T1000 (cell line): ENCODE data around the gene TLCD5.
A peak's percentile ranks its signal among the peaks of the same experiment; 100 is the strongest.

Experiments used
- DNase-seq: peaks from one replicate; lab custom pipeline; 2025; ENCODE audit warnings: mixed read lengths; lab: John Stamatoyannopoulos, UW

Gene TLCD5

DNA sequence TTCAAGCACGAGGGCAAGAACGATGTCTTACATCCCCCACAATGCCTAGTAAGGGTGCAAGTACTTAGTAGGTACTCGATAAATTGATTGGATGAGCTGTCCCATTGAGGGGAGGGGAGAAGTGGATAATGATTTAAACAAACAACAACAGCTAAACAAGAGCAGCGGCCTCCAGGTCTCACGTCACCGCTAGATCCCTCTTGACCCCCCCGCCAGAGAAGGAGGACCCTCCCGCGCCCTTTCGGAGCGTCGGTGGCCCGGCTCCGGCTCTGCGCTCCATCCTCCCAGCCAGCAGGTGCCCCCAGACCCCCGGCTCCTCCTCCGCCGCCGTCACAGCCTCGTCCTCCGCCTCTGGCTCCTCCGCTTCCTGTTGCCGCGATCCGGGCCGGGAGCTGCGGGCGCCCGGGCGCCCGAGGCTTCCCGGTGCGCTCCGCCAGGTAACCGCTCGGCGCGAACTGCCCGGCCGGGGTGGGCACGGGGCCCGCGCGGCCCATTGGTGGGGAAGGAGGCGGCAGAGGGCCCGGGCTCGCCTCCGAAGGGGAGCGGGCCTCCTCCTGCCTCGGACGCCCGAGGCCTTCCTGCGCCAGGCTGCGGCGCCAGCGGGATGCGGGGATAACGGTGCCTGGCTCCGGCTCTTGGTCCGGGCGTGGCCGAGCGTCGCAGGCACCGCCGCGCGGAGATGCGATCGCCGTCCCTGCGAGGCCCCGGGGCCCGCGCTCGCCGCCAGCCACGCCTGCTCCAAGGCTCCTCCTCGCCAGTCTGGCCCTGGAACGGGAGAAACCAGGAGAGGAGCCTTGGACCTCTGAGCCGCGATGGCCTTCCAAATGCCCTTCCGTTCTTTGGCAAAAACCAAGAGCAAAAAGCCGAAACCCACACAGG, at the start of gene TLCD5:
TSS of gene TLCD5 (plus strand) at position 368 of the 879 bp plus-strand sequence. CDS start 2,143 bp downstream, outside the sequence.
- DNase-seq, result no peak

DNA sequence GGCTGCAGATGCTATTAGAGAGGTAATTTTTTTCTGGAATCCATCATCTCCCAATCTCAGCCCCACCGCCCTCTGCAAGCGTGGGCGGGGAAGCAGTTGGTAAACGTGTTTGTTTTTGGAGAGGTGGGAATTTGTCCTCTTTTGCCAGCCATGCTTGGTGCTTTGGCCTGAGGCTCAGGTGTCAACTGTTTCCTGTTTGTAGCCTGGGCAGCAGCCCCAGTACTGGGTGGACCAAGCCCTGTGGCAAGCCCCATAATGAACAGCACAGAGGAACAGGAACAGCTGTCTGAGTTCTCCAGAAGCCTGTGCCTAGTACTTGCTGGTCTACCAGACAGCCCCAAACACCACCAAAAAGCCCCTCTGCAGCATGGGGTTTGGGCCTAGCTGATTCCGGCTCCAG, 45.6 kb upstream of the TLCD5 start:
- no peak for DNase-seq

DNA sequence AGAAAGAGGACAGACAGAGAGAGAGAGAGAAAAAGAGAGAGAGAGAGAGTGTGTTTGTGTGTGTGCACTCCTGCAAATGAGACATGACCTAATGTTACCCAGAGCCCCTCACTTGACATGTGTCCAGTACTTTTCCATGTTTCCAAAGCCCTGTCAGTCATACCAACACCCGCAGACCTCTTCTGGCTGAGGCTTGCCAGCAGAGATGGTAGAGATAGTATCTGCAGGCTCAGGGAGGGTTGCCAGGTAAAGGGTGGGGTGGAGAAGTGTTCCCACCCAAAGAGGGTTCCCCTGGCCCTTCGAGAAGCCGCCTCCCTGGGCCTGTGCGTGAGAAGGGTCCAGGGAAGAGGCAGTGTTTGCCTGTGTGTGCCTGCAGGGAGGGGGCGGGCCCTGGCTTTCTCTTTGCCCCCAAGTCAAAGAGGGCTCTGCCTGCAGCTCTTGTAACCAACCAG, 44.5 kb upstream of the TLCD5 start:
- DNase-seq, result no peak

DNA sequence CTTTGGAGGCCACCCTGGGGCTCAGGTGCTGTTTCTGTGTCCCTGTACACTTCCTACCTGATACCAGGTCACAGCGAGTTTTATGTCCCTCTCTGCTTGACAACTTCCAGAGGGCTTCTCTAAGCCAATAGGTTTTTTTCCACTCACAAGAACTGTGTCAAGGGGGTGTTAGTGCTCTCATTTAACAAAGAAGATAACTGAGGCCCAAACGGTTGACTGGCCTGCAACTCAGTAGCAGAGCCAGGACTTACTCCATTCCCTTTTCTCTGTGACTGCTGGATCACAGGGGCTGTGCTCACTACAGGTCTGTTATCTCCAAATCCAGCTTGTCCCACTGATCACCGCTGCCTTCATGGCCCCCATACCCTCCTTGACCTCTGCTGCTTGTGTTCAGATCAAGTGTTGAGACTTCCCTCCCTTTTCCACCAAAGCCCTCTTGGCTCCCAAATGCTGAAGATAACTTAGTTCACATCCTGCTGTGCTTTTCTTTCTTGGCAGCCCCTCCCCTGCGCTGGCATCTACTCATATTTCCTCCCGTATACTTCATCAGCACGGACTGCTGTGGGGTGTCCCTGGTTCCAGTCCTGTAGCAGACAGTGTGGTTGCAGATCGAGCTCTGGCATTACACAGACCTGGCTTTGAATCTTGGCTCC, 43.8 kb upstream of the TLCD5 start:
- DNase-seq, result no peak

DNA sequence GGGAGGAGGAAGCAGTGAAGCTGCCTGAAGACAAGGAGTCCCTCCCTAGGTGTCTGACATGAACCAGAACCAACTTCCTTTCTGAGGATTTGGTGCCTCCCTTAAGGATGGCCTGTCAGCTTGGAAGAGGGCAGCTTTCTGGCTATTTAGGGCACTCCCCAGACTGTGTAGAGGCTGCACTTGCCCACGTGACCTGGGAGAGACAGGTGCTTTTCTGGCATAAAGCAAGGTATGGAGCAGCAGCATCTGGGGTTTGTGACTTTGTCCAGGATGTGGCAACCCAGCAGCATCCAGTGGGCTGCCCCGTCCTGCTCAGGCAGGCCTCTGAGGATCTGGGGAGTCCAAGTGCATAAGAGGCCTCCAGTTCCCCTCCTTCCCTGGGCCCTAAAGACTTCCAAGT, 42.0 kb upstream of the TLCD5 start:
- DNase-seq, result no peak

DNA sequence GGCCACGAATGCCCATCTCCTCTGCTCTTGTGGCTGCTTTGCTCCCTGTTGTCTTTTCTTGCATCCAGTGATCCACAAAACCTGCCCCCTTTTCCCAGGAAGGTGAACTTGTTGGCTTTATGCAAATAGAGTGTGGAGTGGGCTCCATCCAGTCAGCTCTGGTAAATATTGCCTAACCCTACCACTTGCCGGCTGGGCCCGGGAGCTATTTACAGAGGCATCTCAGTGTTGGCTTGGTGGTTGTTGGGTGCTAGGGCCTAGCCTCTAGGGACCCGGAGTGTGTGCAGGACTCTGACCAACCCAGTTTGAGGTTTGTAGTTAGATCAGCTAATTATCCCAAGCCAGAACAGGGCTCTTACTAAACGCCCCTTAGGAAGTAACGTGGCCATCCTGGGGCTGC, 40.8 kb upstream of the TLCD5 start:
- no peak for DNase-seq

DNA sequence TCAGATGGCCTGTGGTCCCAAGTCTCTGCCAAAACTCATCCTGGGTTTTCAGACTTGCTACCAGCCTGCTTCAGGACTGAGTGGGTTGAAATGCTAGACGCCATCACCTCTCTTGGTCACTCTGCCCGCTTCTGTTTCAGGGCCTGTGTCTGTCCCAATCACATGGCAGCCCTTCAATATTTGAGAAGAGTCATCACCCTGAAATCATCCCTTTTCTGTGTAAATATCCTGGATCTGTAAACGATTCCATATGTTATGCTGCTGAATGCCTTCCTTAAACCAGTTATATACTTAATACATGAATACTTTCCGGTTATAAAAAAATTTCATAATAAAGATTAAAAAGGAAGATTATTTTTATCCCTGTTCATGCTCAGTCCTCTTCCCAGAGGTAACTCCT, 39.8 kb upstream of the TLCD5 start:
- no peak for DNase-seq

DNA sequence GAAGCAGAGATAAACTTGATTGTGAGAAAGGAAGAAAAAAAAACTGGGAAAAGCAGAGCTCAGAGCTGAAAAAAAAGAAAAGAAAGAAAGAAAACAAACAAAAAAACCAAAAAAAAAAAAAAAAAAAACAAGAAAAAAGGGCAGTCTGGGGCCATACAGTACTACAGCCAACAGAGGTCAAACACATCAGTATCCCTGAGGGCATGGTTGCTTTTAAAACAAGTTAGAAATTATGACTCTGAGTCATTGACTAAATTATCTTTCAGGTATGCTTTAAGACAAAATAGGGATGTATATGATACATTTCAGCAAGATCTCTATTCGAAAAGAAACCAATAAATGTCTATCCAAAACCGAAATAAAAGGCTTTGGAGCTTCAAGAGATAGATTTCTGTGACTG, 37.1 kb upstream of the TLCD5 start:
- DNase-seq, result no peak

DNA sequence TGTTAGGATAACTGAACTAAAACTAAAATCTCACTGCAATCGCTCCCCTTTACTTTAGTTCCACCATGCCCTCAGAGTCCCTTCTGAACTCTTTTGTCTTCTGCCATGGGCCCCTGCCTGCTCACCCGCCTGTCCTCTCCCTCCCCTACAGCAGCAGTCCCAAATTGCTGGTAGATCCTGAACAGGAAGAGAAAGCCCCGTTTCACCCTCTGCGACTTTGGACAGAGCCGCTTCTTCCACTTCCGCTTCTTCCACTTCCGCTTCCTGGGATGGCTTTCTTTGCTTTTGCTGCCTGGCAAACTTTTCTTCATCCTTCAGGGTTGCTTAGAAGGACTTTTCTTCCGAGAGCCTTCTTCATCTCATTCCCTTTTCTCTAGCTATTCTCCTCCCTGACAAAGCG, 35.7 kb upstream of the TLCD5 start:
- DNase-seq, result no peak

DNA sequence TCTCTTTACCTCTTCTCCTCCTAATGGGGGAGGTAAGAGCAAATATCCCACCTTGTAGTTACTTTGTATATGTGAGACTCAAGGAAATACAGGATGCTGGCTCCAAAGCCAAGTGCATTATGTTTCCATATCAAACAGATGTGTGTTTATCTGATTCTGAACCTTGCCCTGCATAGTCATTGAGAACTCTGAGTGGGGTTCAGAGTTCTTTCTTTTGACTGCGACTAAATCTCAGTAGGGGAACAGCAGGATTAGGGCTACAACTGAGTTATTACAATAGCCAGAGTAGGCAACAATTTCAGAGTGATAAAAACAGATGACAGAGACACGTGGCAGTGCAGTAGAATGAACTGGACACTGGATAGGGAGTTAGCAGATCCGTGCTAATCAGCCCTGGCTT, 34.1 kb upstream of the TLCD5 start:
- DNase-seq, result no peak

DNA sequence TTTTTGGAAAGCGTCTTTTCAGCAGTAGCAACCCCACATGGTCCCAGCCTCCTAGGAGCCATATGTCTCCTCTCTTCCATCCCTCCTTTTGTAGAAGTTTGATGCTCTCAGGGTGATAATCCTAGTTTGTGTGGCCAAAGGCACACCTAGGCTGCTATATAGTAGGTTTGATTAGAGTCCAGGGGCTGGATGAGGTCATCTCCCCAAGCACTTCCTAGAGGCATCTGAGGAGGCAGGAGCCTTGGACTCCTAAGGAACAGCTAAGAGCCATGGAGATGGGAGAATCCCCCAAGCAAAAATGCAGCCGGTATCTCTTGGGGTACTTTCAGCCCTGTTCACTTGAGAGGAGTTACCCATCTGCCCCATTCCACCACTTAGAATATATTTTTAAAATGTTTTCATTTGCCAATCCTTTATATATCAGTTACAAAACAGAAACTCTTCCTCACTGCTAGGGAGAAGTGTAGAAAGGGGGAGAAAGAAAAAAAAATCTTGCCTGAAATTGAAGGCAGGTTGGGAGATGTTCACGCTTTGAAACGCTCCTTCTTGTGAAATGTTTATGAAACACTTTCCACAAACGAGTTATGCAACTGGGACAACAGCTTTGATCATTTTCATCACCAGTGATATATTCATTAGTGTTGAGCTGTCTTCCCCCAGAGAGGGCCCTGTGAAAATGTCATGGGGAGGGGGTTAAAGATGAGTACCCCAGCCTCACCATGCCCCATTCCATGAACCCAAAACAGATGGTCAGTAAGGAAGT, 31.9 kb upstream of the TLCD5 start:
- no peak for DNase-seq

DNA sequence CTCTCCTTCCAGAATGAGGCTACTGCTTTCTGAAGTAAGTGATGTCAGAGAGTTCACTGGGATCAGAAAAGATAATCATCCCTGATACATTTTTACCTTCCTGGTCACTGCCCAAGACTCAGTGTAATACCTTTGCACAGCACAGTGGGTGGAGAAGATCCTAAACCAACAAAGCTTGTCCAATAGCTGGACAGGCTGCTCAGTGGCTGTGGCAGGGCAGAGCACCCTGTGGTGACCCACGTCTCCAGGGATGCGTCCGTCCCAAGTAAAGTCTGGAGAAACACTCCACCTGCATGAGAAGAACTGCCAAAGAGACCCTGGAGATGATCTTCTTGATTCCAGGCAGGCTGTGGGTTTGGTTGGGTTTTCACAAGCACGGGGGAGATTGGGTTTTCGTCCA, 31.0 kb upstream of the TLCD5 start:
- no peak for DNase-seq

DNA sequence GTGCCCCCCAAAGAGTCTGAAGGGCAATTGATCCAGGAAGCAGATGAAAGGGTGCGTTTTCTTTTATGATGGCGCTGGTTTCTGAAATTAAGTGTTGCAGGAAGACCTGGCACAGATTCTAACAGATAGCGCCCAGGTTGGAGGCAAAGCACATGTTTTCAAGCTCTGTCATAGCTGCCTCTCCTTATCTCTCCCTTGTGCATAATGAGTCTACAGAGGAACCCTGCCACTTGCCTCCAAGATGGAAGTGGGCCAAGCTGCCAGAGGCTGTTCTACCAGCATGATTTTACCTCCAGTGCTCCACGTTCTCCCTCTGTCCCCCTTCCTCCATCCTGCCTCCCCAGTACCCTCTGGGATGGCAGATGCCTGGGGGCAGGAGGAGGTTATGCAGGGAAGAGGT, 30.0 kb upstream of the TLCD5 start:
- DNase-seq, result no peak

DNA sequence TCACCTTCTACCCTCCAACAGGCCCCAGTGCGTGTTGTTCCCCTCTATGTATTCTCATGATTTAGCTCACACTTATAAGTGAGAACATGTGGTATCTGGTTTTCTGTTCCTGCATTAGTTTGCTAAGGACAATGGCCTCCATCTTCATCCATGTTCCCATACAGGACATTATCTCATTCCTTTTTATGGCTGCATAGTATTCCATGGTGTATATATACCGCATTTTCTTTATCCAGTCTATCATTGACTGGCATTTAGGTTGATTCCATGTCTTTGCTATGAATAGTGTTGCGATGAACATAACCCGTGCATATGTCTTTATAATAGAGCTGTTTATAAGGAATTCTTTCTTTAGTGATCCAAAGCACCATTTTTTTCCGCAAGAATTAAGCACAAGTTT, 28.5 kb upstream of the TLCD5 start:
- no peak for DNase-seq

DNA sequence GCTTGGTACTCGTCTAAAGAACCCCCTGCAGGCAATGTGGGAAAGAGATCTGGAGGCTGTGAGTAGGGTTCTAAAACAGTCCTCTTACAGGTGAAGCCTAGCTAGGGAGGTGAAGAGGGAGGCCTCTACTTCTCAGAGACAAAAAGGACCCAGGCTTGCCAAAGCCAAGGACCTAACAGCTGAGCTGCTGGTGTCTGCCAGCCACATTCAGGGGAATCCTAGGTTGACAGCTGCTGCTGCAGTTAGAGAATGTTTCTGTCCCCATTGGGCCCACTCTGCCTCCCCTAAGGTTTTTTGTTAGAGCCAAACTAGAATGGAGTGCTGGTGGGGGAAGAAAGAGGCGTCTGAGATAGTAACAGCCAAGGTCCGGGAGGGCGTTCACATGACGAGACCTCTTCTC, 26.6 kb upstream of the TLCD5 start:
- no peak for DNase-seq

DNA sequence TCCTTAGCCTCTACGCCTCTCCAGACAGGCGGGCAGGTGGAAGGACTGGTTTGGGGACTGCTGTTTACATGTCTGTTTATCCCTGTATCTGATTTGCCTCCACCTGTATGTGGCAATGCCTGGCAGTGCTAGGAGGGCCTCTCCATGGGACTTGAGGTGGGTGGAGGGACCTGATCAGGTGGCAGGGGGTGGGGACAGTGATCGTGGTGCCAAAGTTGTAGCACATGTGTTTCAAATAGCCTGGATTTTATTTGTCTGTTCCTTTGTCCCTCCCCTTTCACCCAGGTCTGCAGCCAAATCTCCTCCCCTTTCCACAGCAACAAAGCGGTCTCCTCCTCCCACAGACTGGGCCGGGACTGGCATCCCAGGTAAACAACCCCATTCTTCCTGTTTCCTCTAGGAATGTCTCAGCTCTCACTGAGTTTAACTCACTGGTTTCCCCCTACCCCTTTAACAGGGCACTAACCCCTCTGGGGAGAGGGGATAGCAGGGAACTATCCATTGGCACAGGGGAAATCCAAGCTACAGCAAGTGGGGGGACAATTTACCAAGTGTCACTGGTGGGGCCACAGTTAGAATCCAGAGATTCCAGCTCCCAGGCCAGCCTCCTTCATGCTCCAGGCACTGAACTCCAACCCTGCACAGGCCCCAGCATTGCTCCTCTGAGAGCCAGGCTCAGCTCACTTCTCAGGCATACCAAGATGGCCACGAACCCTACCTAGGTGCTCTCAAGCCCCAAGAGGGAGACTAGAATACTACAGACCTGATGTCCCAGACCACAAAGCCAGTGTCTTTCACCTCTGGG, 22.9 kb upstream of the TLCD5 start:
- no peak for DNase-seq

DNA sequence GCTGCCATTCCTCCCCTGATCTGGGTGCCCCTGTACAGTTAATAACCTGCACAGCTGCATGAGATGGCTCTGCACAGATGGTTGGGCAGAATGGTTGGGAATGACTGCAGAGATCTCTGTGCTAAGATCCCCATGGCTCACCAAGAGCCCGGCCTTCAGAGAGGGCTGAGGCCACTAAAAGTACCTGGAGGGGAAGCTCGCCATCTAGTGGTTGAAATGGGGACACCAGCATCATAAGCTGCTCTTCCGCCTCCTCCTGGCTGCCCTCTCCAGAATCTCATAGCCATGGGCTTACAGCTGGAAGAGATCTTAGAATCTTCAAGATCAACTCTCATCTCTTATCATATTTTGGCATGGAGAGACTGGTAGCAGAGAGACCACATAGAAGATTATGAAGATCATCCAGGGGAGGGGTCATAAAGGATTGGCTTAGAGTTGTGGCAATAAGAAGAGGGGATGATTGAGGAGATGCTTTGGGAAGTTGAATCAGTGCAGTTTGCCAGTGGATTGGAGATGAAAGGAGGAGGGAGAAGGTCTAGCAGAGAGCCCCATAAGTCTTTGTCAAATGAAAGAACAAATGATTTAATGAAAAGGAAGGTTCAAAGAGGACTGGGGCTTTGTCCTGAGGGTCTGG, 22.0 kb upstream of the TLCD5 start:
- DNase-seq, result peak; percentile 47

DNA sequence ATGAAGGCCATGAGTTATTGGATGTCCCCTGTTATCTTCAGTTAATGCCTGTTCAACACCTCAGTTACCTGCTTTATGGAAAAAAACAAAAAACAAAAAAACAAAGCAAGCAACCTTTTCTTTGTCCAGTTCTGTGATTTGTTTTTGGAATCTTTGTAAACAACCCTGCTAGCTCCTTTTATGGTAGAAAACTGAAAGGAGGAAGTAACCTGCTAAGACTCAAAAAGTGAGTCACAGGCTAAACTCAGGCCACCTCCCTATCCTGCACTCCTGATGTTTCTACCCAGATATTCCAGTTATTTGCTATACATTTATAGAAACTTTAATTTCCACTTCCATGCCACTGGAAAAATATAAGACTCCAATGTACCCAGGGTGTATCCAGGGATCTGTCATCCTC, 20.6 kb upstream of the TLCD5 start:
- DNase-seq, result no peak

DNA sequence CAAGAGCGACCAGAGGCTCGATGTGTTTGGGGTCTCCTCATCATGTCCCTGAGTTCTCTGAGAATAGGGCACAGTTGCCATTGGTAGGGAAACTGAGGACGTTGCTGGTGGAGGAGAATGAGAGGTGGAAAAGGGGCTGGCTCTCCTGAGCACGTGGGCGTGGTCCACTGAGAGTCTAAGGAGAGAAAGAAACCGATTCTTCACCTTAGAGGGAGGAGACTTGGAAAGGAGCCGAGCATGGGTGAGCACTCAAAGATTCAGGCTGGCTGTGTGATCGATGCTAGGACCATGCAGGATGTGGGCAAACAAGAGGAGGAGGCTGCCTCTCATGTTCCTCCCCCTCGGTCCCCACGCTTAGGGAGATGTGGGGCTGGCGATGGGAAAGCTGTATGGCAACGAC, 19.8 kb upstream of the TLCD5 start:
- no peak for DNase-seq

DNA sequence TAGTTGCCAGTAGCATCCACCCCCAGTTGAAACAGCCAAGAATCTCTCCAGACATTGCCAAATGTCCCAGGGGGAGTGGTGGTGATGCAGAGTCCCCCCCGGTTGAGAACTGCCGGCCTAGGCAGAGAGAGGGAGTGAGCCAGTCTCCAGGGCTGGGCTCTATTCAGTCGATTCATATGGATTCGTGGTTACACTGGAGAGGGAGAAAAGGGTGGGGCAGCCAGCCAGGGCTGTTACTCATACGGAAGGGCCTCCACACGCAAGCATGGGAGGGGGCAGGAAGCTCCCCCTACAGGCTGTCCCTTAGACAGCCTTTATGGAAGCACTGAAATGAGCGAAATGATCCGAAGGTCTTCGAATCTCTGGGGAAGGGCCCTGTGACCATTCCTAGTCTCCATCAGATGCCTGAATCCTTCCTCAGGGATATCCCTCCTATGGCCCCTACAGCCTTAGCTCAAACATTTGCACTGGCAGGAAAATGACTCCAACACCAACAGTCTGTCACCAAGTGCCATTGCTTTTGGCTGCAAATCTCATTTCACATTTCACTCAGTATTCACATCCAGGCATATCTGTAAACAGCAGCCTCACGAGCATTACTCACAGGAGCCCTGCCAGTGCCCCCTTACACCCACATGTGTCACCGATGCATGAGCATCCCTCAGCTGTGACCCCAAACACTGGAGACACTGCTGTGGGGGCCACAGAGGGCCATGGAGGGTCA, 18.4 kb upstream of the TLCD5 start:
- peak; percentile 48 for DNase-seq

DNA sequence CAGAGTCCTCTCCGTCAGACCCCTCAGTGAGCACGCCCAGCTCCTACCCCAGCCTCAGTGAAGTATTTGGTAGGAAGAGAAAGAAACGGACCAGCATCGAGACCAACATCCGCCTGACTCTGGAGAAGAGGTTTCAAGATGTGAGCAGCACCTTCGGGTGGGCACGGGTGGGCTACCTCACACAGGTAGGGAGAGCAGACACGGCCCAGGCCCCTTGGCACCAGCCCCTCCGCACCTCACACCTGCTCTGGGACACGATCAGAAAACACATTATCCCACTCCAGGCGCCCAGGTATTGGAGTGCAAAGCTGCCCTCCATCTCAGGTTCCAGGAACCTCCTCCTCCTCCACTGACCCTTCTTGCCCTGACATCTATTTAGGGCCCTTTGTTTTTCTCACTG, 17.6 kb upstream of the TLCD5 start:
- DNase-seq, result no peak
